HepG2 (cell line): ENCODE data around the gene CSTPP1. TPM values are rescaled to one million over a fixed set of nuclear protein-coding genes. Genes with fewer than 3 reads are reported as not detected.

ENCODE experiments used
- ATAC-seq: fragments of 200-7000 bp; cut with Tn5 transposase; 3 replicates; pipeline ENCODE4 v1.9.1; 2020; ENCODE audit warnings: mild to moderate bottlenecking, moderate library complexity
- BruUV-seq: library from RNA; stranded (reverse); fragments of 400-500 nt; replicated peaks from 2 replicates; lab custom pipeline; 2021; lab: Mats Ljungman, UMichigan
- CTCF ChIA-PET: fragments of 300-600 bp; formaldehyde crosslinking; extraction: SDS; loops from one replicate; lab custom pipeline; 2021; ENCODE audit warnings: low total read pairs, inconsistent platforms, low intra/inter-chr PET ratio; lab: Yijun Ruan, JAX
- POLR2A ChIA-PET: fragments of 350-600 bp; sonication (Branson Sonifier 250); formaldehyde crosslinking; loops from one replicate; lab custom pipeline; 2020; ENCODE audit warnings: antibody characterized with exemption, inconsistent platforms; lab: Yijun Ruan, JAX
- DNase-seq: peaks from one replicate; pipeline ENCODE4 v3.0.0-alpha.2; 2015; ENCODE audit warnings: low spot score
- FAIRE-seq: peaks from 3 replicates; lab custom pipeline; 2011; peaks lifted over from hg19 to GRCh38; lab: Jason Lieb, UNC
- H2AFZ ChIP-seq: one replicate; pipeline ENCODE4 v1.6.1; 2011; ENCODE audit warnings: low read length, inconsistent platforms
- H3K27ac ChIP-seq: fragments of 300-600 bp; 3 replicates; pipeline ENCODE4 v1.8.0; 2011; ENCODE audit warnings: mixed run types, mild to moderate bottlenecking, mixed read lengths, low read length, inconsistent platforms; ENCODE audit not compliant: insufficient read depth; ENCODE audit errors: extremely low read length
- H3K27me3 ChIP-seq, 2 experiments: fragments of 200-600 bp in 1 of 2; 2 replicates in 1 of 2; 3 replicates in 1 of 2; pipeline versions ENCODE4 v1.6.0 to v1.8.0; 2011; ENCODE audit warnings: low read length in 2 of 2, mild to moderate bottlenecking in 2 of 2, moderate library complexity in 2 of 2, inconsistent platforms in 1 of 2; ENCODE audit not compliant: insufficient read depth in 2 of 2, control insufficient read depth in 1 of 2
- H3K36me3 ChIP-seq, 2 experiments: fragments of 200-600 bp in 1 of 2; replicated peaks in 1 of 2; 2 replicates in 1 of 2; 3 replicates in 1 of 2; pipeline versions ENCODE4 v1.5.1 to v1.8.0; 2011; ENCODE audit warnings: low read length in 2 of 2, inconsistent platforms in 1 of 2; ENCODE audit not compliant: insufficient read depth in 2 of 2, control insufficient read depth in 1 of 2
- H3K4me1 ChIP-seq: 2 replicates; pipeline ENCODE4 v1.5.1; 2012; ENCODE audit warnings: low read length, inconsistent platforms; ENCODE audit not compliant: insufficient read depth
- H3K4me2 ChIP-seq: 2 replicates; pipeline ENCODE4 v1.6.0; 2011; ENCODE audit warnings: low read depth, low read length, inconsistent platforms
- H3K4me3 ChIP-seq, 3 experiments: fragments of 200-600 bp in 1 of 3; sonication (generic), shearing (Covaris generic) in 1 of 3; replicated peaks in 1 of 3; 2 replicates each; pipeline ENCODE4 v1.5.1; 2011 to 2016; ENCODE audit warnings: low read length in 3 of 3, inconsistent platforms in 2 of 3, low read depth in 2 of 3, mild to moderate bottlenecking in 2 of 3, control low read depth in 1 of 3, mixed read lengths in 1 of 3; ENCODE audit not compliant: insufficient read depth in 1 of 3
- H3K79me2 ChIP-seq: one replicate; pipeline ENCODE4 v1.6.1; 2011; ENCODE audit warnings: low read length, inconsistent platforms; ENCODE audit not compliant: insufficient read depth
- H3K9ac ChIP-seq: 2 replicates; pipeline ENCODE4 v1.6.0; 2011; ENCODE audit warnings: mild to moderate bottlenecking, low read depth, low read length, inconsistent platforms; ENCODE audit not compliant: insufficient read depth
- H3K9me3 ChIP-seq: 2 replicates; pipeline ENCODE4 v1.5.1; 2012; ENCODE audit warnings: mild to moderate bottlenecking, low read length
- H4K20me1 ChIP-seq: 2 replicates; pipeline ENCODE4 v1.6.0; 2011; ENCODE audit warnings: inconsistent platforms, mild to moderate bottlenecking, low read length, moderate library complexity; ENCODE audit not compliant: insufficient read depth
- ARID2 ChIP-seq: sonication (generic); formaldehyde crosslinking; IDR thresholded peaks from 2 replicates; pipeline ENCODE4 v1.8.1; 2022; ENCODE audit warnings: mild to moderate bottlenecking, missing genetic modification reagents, borderline replicate concordance
- BHLHE40 ChIP-seq: IDR thresholded peaks from 2 replicates; pipeline ENCODE4 v1.6.1; 2011; ENCODE audit warnings: low read length, improper control_type of control experiment
- CEBPG ChIP-seq: IDR thresholded peaks from 2 replicates; pipeline ENCODE4 v1.6.1; 2016
- ERF ChIP-seq: IDR thresholded peaks from 2 replicates; pipeline ENCODE4 v1.6.1; 2018; ENCODE audit warnings: missing biosample characterization, missing genetic modification reagents
- FLYWCH1 ChIP-seq: sonication (generic); formaldehyde crosslinking; IDR thresholded peaks from 2 replicates; pipeline ENCODE4 v1.8.1; 2023; ENCODE audit warnings: mild to moderate bottlenecking, missing genetic modification reagents
- HDAC6 ChIP-seq: fragments of 200-600 bp; sonication (generic); IDR thresholded peaks from 2 replicates; pipeline ENCODE4 v1.7.0; 2017; ENCODE audit warnings: mild to moderate bottlenecking, antibody characterized with exemption, low read length, low read depth
- SMC3 ChIP-seq: IDR thresholded peaks from 2 replicates; pipeline ENCODE4 v1.6.1; 2011; ENCODE audit warnings: low read length, improper control_type of control experiment
- TAF15 ChIP-seq: fragments of 200-400 bp; formaldehyde crosslinking; IDR thresholded peaks from one replicate; pipeline ENCODE4 v1.6.1; 2018; ENCODE audit warnings: mild to moderate bottlenecking, low read depth, low read length; ENCODE audit not compliant: poor library complexity, severe bottlenecking
- TCF7L2 ChIP-seq: IDR thresholded peaks from 2 replicates; pipeline ENCODE4 v1.6.1; 2011; ENCODE audit warnings: mild to moderate bottlenecking, low read depth, low read length, moderate library complexity
- XRCC5 ChIP-seq: fragments of 200-400 bp; formaldehyde crosslinking; optimal IDR thresholded peaks from 2 replicates; pipeline ENCODE3; 2017; ENCODE audit warnings: mild to moderate bottlenecking, low read length
- ZNF232 ChIP-seq: sonication (generic); formaldehyde crosslinking; IDR thresholded peaks from 2 replicates; pipeline ENCODE4 v1.4.0; 2020; ENCODE audit warnings: missing genetic modification reagents, borderline replicate concordance
- ZNF24 ChIP-seq: fragments of 450-650 bp; IDR thresholded peaks from 2 replicates; pipeline ENCODE4 v1.6.1; 2017; ENCODE audit warnings: antibody characterized with exemption, mild to moderate bottlenecking
- ZNF512 ChIP-seq: sonication (generic); formaldehyde crosslinking; IDR thresholded peaks from 2 replicates; pipeline ENCODE4 v1.4.0; 2020; ENCODE audit warnings: mild to moderate bottlenecking, missing genetic modification reagents
- ZNF577 ChIP-seq: sonication (generic); formaldehyde crosslinking; IDR thresholded peaks from 2 replicates; pipeline ENCODE4 v1.4.0; 2020; ENCODE audit warnings: mild to moderate bottlenecking, low read depth, missing genetic modification reagents, borderline replicate concordance
- ZNF7 ChIP-seq: IDR thresholded peaks from 2 replicates; pipeline ENCODE4 v1.6.1; 2016; ENCODE audit warnings: missing biosample characterization, missing genetic modification reagents
- ZNF777 ChIP-seq: sonication (generic); formaldehyde crosslinking; IDR thresholded peaks from 2 replicates; pipeline ENCODE4 v1.4.0; 2020; ENCODE audit warnings: missing genetic modification reagents
- ZNF883 ChIP-seq: sonication (generic); formaldehyde crosslinking; IDR thresholded peaks from 2 replicates; pipeline ENCODE4 v1.5.1; 2020; ENCODE audit warnings: mild to moderate bottlenecking, missing genetic modification reagents; ENCODE audit errors: not compliant biosample characterization
- ZSCAN12 ChIP-seq: sonication (generic); formaldehyde crosslinking; IDR thresholded peaks from 2 replicates; pipeline ENCODE4 v1.9.0; 2021; ENCODE audit warnings: mild to moderate bottlenecking, missing genetic modification reagents
- WGBS: methylation state at CpG from one replicate; pipeline ENCODE4 v1.1.6; 2017; ENCODE audit warnings: low lambda C conversion rate; 5-methylcytosine and 5-hydroxymethylcytosine counted together
- in situ Hi-C: cut with HindIII; loops from 2 replicates; pipeline ENCODE4 v1.10.0; 2017; ENCODE audit warnings: low pct_unique_long_range_greater_than_20kb; ENCODE audit not compliant: extremely low pct_ligation_motif_present
- intact Hi-C: fragments of 100-400 bp; cut with micrococcal nuclease; formaldehyde crosslinking; loops from one replicate; pipeline ENCODE4 v1.10.0; 2022; ENCODE audit not compliant: unreplicated experiment
- polyA plus RNA-seq, 8 experiments: library from polyadenylated mRNA; depleted of rRNA in 3 of 8; stranded (reverse) in 7 of 8; unstranded in 1 of 8; fragments of >200 nt; fragmentation: Illumina TruSeq in 4 of 8; extraction: Trizol in 4 of 8; gene quantifications; 2 replicates each; pipeline versions ENCODE4 v1.2.1 to v1.2.3, GENCODE V29; 2011 to 2016; ENCODE audit warnings: low read depth in 4 of 8, missing spikeins in 1 of 8, mixed read lengths in 1 of 8; ENCODE audit not compliant: insufficient read depth in 1 of 8
- total RNA-seq, 5 experiments: library from RNA; depleted of rRNA; stranded (reverse); fragments of >200 nt; fragmentation: Illumina TruSeq; extraction: Trizol; gene quantifications; 2 replicates each; pipeline ENCODE4 v1.2.3, GENCODE V29; 2016; ENCODE audit warnings: low read depth in 1 of 5
- TF ChIP-seq, protein P1 (sequence below): IDR thresholded peaks from 2 replicates; pipeline ENCODE4 v1.6.1; 2012; ENCODE audit warnings: low read depth, low read length, improper control_type of control experiment
- TF ChIP-seq, protein P2 (sequence below): sonication (generic); formaldehyde crosslinking; IDR thresholded peaks from 2 replicates; pipeline ENCODE4 v1.4.0; 2020; ENCODE audit warnings: mild to moderate bottlenecking, low read depth, missing genetic modification reagents

CSTPP1 gene
- total and polyA plus RNA-seq, 2 of the 13 experiments (the other 11 are each of a cell fraction or from before 2014, with no cell fraction given), result 12.3 to 14.6 TPM

DNA sequence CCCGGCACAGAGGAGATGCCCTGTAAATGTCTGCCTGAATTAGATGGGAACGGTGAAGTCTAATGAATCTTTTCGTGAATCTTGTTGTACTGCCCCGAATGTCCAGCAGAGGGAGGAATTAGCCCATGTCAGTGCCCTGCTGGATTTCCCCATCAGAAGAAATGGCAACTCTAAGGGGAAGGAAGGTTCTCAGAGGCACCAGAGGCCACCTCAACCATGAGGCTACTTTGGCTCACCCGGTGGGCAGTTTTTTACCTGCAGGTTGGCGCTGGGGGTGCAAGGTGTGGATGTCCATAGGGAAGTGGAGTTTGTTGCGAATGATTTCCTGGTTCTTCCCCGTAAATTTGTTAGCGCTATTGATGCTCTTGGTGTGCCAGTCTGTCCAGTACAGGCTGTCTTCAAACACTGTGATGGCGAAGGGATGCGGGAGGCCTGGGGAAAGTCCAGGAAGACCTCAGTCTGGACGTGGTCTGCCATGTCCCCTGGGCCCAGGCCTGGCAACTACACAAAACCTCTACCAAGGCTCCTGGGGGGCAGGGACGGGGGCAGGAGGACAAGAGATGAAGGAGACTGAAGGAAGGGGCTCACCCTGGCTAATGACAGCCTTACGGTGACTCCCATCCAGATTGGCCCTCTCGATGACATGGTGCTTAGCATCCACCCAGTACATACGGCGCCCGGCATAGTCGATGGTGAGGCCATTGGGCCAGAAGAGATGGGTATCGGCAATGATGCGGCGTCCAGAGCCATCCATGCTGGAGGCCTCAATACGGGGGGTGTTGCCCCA lies 46.7 kb upstream of the CSTPP1 start:
- POLR2A ChIA-PET, result no interaction called here
- CTCF ChIA-PET, result interaction anchor here (1.2 to 3.4 kb wide), 5 partner anchors 30 to 466 kb away, joined by 3 to 57 read pairs (median 8); no protein-coding TSS in a partner anchor
- H3K36me3 ChIP-seq, result peaks cover 13 to 53% of the 10 kb centered on the region in 2 experiments
- no TSS peak for BruUV-seq
- no peak overlapping the region for H3K9ac ChIP-seq
- no peaks in the 10 kb centered on the region for H3K9me3 ChIP-seq
- H3K27me3 ChIP-seq, result no peaks in the 10 kb centered on the region
- no peaks in the 10 kb centered on the region for H3K4me1 ChIP-seq
- intact Hi-C loops (loop anchor here (1.0 to 2.0 kb wide), 3 partner anchors 27 to 271 kb away; no protein-coding TSS in a partner anchor), in situ Hi-C loops (loop anchor here (5.0 kb wide), 1 partner anchor 272 kb away; no protein-coding TSS in a partner anchor)
- no peak overlapping the region for H2AFZ ChIP-seq
- FAIRE-seq (peak; percentile 90), ATAC-seq (peak; percentile 88), DNase-seq (peak; percentile 65)
- H3K27ac ChIP-seq, result no peak overlapping the region
- no peak overlapping the region for H3K4me3 ChIP-seq
- no peak overlapping the region for H3K4me2 ChIP-seq
- 72% methylated on average over 21 of the region's 23 CpGs for WGBS
- no peaks in the 10 kb centered on the region for H3K79me2 ChIP-seq
- no peaks in the 10 kb centered on the region for H4K20me1 ChIP-seq
- TF ChIP-seq, protein P1, sequence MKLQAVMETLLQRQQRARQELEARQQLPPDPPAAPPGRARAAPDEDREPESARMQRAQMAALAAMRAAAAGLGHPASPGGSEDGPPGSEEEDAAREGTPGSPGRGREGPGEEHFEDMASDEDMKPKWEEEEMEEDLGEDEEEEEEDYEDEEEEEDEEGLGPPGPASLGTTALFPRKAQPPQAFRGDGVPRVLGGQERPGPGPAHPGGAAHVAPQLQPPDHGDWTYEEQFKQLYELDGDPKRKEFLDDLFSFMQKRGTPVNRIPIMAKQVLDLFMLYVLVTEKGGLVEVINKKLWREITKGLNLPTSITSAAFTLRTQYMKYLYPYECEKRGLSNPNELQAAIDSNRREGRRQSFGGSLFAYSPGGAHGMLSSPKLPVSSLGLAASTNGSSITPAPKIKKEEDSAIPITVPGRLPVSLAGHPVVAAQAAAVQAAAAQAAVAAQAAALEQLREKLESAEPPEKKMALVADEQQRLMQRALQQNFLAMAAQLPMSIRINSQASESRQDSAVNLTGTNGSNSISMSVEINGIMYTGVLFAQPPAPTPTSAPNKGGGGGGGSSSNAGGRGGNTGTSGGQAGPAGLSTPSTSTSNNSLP, result no peak
- peak; percentile 98 for TF ChIP-seq SMC3
- TF ChIP-seq, protein P2, sequence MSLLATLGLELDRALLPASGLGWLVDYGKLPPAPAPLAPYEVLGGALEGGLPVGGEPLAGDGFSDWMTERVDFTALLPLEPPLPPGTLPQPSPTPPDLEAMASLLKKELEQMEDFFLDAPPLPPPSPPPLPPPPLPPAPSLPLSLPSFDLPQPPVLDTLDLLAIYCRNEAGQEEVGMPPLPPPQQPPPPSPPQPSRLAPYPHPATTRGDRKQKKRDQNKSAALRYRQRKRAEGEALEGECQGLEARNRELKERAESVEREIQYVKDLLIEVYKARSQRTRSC, result no peak
- TF ChIP-seq ZNF777 (CRISPR knock-in tag), result no peak
- TF ChIP-seq ZSCAN12, result no peak
- TF ChIP-seq ZNF7, result no peak
- no peak for TF ChIP-seq ZNF512 (CRISPR knock-in tag)
- TF ChIP-seq CEBPG (CRISPR knock-in tag), result peak; percentile 47
- TF ChIP-seq FLYWCH1 (CRISPR knock-in tag), result no peak
- TF ChIP-seq XRCC5, result peak; percentile 23
- TF ChIP-seq ARID2 (CRISPR knock-in tag), result no peak
- TF ChIP-seq ERF (CRISPR knock-in tag), result 0 out of 2 replicates have a peak, but pooled peaks have one; percentile 24
- no peak for TF ChIP-seq ZNF883 (CRISPR knock-in tag)
- TF ChIP-seq BHLHE40, result no peak
- no peak for TF ChIP-seq ZNF24
- no peak for TF ChIP-seq HDAC6
- TF ChIP-seq ZNF232 (CRISPR knock-in tag), result no peak
- no peak for TF ChIP-seq ZNF577 (CRISPR knock-in tag)
- TF ChIP-seq TCF7L2, result no peak
- no peak for TF ChIP-seq TAF15
